ENCODE measurements around the gene ZYG11B. TPM values are rescaled to one million over a fixed set of nuclear protein-coding genes. Genes with fewer than 3 reads are reported as not detected.
A peak's percentile ranks its signal among the peaks of the same experiment; 100 is the strongest.

Gene ZYG11B
- total and polyA plus RNA-seq, 9 of the 15 experiments (the other 6 are each of a cell fraction or from before 2014, with no cell fraction given) = 4.9 to 22.2 (median 12.2) TPM

- TF ChIP-seq FIP1L1 (IDR thresholded peaks at IDR 0.05; ENCODE audit: low read depth, low read length, poor library complexity, severe bottlenecking) (peak; percentile 34), ZNF445 (CRISPR knock-in tag; IDR thresholded peaks at IDR 0.05; ENCODE audit: low read depth) (no peak), DACH1 (IDR thresholded peaks at IDR 0.05; ENCODE audit: partially characterized antibody) (no peak), KDM4B (IDR thresholded peaks at IDR 0.05; ENCODE audit: borderline replicate concordance in 2 of 2, low read depth in 1 of 2) (0 out of 4 replicates have a peak, but pooled peaks of 1 of the 2 experiments have one; percentile 57), ZNF282 (CRISPR knock-in tag; IDR thresholded peaks at IDR 0.05) (no peak; the same call in 1 of the 2 replicates), ILK (tag; IDR thresholded peaks at IDR 0.05; ENCODE audit: borderline replicate concordance, low read depth) (no peak), ZNF511 (CRISPR knock-in tag; IDR thresholded peaks at IDR 0.05) (peak; percentile 96), NR2C1 (IDR thresholded peaks at IDR 0.05) (peak; percentile 50; the same call in 1 of the 2 replicates), NR2C1 (tag; IDR thresholded peaks at IDR 0.05) (no peak; the same call in 1 of the 2 replicates), RBM22 (IDR thresholded peaks at IDR 0.05; ENCODE audit: low read depth, low read length, poor library complexity, severe bottlenecking) (peak; percentile 71), GATAD2A (IDR thresholded peaks at IDR 0.05) (peak; percentile 35), ZBTB43 (CRISPR knock-in tag; IDR thresholded peaks at IDR 0.05) (0 out of 2 replicates have a peak, but pooled peaks have one; percentile 27), KLF6 (CRISPR knock-in tag; IDR thresholded peaks at IDR 0.05; ENCODE audit: borderline replicate concordance) (peak; percentile 3; the same call in 1 of the 2 replicates), TAF7 (tag; IDR thresholded peaks at IDR 0.05) (peak; percentile 79), RREB1 (CRISPR knock-in tag; IDR thresholded peaks at IDR 0.05) (no peak), SIN3A (IDR thresholded peaks at IDR 0.05; ENCODE audit: borderline replicate concordance in 2 of 2, control insufficient read depth in 1 of 2, low read depth in 2 of 2, low read length in 2 of 2) (peak; percentile 76 to 80; a peak in 2 of 4 replicates), SMC3 (conservative IDR thresholded peaks at IDR 0.05; ENCODE audit: insufficient read depth, low read depth, low read length) (no peak)
Observed at GRCh38 chr1:52697795-52698674, 28.2 kb upstream of the ZYG11B start, which contains the start of gene COA7 (continued).

Data from K562 (cell line).